Activated effector memory CD4-positive, alpha-beta T cell treated with Interleukin-2 at 50 U/mL for 16 hours (primary cell): ENCODE results near the gene DHRS4.
"Not testable (repeated sequence)": the region's sequence is repeated elsewhere in the genome, so short reads cannot be mapped to it uniquely, and the experiment has no call there.

Experiments used
- DNase-seq: peaks from one replicate; pipeline ENCODE4 v3.0.0-alpha.2; 2020

DHRS4 gene

DNA sequence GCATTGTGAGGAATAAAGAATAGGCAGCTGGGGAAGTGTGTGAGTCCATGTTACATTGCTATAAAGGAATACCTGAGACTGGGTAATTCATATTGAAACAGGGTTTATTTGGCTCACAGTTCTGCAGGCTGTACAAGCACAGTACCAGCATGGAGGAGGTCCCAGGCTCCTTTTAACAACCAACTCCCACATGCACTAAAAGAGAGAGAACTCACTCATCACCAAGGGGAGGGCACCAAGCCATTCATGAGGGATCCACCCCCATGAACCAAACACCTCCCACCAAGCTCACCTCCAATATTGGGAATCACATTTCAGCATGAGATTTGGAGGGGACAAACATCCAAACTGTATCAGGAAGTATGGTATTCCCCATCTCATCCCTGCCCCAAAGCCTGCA, 11.9 kb upstream of the DHRS4 start:
- no peak for DNase-seq

- no peak for DNase-seq
Observed at GRCh38 chr14:23942587-23942986, 11.0 kb upstream of the DHRS4 start.

DNA sequence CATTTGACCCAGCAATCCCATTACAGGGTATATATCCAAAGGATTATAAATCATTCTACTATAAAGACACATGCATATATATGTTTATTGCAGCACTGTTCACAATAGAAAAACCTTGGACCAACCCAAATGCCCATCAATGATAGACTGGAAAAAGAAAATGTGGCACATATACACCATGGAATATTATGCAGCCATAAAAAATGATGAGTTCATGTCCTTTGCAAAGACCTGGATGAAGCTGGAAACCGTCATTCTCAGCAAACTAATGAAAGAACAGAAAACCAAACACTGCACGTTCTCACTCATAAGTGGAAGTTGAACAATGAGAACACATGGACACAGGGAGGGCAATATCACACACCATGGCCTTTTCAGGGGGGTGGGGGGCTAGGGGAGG, 4.5 kb upstream of the DHRS4 start:
- DNase-seq, result not testable (repeated sequence)

DNA sequence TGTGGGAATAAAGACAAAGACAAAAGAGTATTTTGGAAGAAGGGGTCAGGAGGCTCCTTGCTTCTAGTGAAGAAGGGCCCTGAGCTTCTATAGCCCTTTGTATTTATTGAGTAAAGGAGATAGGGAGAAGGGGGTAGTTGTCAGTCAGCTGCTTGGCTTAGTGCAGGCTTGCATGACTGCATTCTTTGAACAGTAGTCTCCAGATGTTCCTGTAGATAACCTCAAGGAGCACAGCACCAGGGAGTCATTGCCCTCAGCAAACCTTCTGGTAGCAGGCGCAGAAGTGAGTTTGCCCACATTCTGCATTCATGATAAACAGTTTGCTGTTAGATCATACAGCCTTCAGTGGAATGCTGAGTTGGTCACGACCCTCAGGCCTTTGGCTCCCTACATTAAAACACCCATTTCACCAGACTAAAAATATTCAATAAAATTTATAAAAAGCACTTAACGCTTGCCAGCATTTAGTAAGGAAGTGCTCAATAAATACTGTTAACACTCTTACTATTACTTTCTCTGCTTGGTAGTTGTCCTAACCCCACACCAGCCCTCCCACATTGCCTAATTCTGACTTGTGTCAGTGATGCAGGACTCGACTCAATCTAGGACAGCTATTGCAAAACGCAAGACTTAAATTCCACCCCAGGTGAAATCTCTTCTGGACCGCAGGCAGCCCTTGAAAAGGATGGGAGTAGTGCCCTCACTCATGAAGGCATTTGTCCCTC, 3.0 kb upstream of the DHRS4 start:
- DNase-seq, result no peak

DNA sequence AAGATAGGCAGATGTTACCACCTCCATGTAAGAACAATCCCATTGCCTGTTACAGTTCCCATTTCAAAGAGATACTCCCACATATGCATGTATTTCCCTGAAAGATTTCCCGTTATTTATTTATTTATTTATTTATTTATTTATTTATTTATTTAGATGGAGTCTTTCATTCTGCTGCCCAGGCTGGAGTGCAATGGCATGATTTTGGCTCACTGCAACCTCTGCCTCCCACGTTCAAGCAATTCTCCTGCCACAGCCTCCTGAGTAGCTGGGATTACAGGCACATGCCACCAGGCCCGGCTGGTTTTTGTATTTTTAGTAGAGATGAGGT, 2.5 kb upstream of the DHRS4 start:
- not testable (repeated sequence) for DNase-seq

DNA sequence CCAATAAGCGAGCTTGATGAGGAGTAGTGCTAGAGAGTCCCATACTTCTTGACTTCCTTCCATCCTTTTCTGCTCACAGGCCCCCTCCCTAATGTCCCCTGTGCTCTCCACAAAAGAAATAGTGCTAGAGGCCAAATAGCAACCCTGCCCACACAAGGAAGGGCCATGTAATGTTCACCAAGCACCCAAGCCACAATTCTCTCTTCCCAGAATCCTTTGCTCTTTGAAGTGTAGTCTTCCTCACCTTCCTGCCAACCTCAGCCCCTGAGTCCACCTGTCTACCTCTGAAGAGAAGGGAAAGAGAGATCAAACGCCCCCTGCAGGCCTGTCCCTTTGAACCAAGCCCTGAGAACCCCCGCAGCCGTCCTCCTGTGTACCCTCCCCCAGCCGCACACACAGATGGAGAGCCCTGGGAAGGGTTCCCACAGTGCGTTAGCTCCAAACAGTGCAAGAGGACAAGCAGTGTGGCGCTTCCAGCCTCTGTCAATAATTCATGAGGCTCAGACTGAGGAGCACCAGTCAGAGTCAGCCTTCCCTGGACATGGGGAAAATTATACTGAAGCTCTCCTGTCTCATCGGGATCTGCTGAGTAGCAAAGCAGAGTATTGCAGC, 1.9 kb upstream of the DHRS4 start:
- no peak for DNase-seq

GRCh38 chr14:23953116-23953463, 480 bp upstream of the DHRS4 start:
- DNase-seq, result not testable (repeated sequence)

GRCh38 chr14:23954279-23954614, 677 bp downstream of the DHRS4 start:
- DNase-seq, result not testable (repeated sequence)

DNA sequence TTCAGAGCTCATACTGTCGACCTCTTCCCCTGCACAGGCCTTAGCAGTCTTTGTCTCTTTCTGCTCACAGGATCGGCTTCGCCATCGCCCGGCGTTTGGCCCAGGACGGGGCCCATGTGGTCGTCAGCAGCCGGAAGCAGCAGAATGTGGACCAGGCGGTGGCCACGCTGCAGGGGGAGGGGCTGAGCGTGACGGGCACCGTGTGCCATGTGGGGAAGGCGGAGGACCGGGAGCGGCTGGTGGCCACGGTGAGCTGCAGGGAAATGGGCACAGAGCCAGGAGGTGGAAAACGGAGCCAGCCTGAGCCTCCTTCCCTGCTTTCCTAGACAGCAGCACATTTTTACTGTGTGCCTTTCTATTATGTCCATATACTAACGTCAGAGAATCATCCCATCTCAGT, 1.4 kb downstream of the DHRS4 start:
- not testable (repeated sequence) for DNase-seq

DNA sequence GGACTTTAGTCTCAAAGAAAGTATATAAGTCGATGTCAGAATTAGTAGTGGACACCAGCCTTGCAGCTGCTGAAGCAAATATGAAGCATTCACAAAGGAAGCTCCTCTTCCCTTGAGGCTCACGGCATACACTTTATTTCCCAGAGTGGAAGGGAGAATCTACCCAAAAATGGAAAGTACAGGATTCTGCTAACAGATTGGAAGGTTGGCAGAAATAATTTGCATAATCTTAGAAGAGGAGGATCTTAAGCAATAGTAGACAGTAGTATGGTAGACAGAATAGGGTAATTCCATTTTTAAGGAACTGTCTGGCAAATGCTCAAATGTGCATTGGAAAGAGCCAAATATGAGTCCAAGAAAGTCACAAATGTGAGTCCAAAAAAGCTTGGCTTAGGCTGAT, 2.2 kb downstream of the DHRS4 start:
- not testable (repeated sequence) for DNase-seq

GRCh38 chr14:23957913-23958569, 4.5 kb downstream of the DHRS4 start:
- DNase-seq, result not testable (repeated sequence)

GRCh38 chr14:23960899-23961298, 7.3 kb downstream of the DHRS4 start:
- not testable (repeated sequence) for DNase-seq

DNA sequence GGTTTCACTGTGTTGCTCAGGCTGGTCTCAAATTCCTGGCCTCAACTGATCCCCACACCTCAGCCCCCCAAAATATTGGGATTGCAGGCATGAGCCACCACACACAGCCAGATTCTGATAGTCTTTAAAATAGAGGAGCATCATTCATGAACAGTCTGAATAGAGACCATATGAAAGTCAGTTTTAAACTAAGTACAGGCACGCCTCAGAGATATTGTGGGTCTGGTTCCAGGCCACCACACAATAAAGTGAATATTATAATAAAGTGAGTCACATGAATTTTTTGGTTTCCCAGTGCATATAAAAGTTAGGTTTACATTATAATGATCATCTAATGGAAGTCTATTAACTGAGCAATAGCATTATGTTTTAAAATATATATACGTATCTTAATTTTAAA, 8.1 kb downstream of the DHRS4 start:
- not testable (repeated sequence) for DNase-seq

- not testable (repeated sequence) for DNase-seq
Observed at GRCh38 chr14:23969130-23969480, 15.5 kb downstream of the DHRS4 start.

GRCh38 chr14:23969481-23970282, 16.1 kb downstream of the DHRS4 start:
- peak; percentile 62 for DNase-seq

DNA sequence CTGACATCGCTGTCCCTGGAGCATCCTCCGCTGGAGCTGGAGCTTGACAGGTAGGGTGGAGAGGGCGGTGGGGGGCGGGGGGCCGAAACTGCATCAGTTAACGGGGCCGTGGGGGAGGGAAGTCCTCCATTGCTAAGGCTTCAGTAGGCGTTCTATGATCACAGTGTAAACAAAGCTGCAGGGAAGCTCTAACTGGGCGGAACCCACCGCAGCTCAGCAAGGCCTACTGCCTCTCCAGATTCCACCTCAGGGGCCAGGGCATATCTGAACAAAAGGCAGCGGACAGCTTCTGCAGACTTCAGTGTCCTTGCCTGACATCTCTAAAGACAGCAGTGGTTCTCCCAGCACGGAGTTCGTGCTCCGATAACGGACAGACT, 16.7 kb downstream of the DHRS4 start:
- DNase-seq, result not testable (repeated sequence)

GRCh38 chr14:23973178-23973577, 19.6 kb downstream of the DHRS4 start:
- DNase-seq, result not testable (repeated sequence)

DNA sequence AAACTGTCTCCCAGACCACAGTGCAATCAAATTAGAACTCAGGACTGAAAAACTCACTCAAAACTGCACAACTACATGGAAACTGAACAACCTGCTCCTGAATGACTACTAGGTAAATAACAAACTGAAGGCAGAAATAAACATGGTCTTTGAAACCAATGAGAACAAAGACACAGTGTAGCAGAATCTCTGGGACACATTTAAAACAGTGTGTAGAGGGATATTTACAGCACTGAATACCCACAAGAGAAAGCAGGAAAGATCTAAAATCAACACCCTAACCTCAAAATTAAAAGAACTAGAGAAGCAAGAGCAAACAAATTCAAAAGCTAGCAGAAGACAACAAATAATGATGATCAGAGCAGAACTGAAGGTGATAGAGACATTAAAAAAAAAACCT, 20.5 kb downstream of the DHRS4 start:
- not testable (repeated sequence) for DNase-seq

- not testable (repeated sequence) for DNase-seq
Observed at GRCh38 chr14:23977208-23977607, 23.6 kb downstream of the DHRS4 start.

GRCh38 chr14:23981951-23982813, 28.6 kb downstream of the DHRS4 start:
- DNase-seq, result not testable (repeated sequence)

DNA sequence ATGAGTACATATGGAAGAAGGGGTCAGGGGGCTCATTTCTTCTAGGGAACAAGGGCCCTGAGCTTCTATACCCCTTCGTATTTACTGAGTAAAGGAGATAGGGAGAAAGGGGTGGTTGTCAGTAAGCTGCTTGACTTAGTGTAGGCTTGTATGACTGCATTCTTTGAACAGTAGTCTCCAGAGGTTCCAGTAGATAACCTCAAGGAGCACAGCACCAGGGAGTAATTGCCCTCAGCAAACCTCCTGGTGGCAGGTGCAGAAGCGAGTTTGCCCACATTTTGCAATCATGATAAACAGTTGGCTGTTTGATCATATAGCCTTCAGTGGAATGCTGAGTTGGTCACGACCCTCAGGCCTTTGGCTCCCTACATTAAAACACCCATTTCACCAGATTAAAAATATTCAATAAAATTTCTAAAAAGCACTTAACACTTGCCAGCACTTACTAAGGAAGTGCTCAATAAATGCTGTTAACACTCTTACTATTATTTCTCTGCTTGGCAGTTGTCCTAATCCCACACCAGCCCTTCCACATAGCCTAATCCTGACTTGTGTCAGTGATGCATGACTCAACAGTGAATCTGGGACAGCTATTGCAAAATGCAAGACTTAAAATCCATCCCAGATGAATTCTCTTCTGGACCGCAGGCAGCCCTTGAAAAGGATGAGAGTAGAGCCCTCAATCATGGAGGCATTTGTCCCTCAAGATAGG, 31.5 kb downstream of the DHRS4 start:
- DNase-seq, result no peak

DNA sequence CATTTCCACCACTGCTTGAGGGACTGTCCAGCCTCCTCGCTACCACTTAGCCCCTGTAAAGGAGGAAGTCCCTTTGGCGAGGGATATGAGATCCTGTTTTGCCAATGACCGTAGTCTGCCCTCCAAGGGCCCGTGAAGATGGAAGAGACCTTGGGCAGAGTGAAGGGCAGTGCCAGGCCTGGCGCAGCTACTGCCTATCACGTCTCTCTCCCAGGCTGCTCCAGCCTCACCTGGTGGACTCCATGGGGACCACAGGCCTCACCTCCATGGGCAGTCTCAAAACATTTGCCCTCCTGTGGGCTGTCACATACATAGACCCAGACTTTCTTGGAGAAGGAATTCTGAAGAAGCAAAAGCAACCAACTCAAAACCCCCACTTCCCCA, 34.6 kb downstream of the DHRS4 start:
- not testable (repeated sequence) for DNase-seq
